NCI-H524 (cell line): ENCODE results near the gene UBE2H.
"Not testable (repeated sequence)": the region's sequence is repeated elsewhere in the genome, so short reads cannot be mapped to it uniquely, and the experiment has no call there.

Source experiments
- DNase-seq, 2 experiments: peaks; one replicate each; lab custom pipeline; 2025; lab: John Stamatoyannopoulos, UW

The UBE2H gene

DNA sequence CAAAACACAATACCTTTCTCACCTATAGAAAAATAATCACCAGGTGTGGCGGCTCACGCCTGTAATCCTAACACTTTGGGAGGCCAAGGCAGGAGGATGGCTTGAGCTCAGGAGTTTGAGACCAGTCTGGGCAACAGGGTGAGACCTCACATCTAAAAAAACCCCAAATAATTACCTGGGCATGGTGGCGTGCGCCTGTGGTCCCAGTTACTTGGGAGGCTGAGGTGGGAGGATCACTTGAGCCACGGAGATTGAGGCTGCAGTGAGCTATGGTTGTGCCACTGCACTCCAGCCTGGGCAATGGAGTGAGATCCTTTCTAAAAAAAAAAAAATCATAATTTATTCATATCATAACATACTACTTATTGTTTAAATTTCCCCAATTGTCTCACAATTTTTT lies 129.6 kb downstream of the UBE2H start:
- not testable (repeated sequence) for DNase-seq

- DNase-seq = peak; percentile 15 to 75
Observed at GRCh38 chr7:129821476-129821875, 131.3 kb downstream of the UBE2H start.

DNA sequence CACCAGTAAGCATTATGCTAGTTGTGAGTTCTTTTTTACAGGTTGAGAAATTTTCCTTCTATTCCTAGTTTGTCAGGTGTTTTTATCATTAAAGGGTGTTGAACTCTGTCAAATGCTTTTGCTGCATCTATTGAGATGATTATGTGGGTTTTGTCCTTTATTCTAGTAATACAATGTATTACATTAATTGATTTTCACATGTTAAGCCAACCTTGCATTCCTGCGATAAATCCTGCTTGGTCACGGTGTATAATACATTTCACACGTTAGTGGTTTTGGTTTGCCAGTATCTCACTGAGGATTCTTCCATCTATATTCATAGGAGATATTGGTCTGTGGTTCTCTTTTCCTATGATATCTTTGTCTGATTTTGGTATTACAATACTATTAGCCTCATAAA lies 136.0 kb downstream of the UBE2H start:
- no peak for DNase-seq

DNA sequence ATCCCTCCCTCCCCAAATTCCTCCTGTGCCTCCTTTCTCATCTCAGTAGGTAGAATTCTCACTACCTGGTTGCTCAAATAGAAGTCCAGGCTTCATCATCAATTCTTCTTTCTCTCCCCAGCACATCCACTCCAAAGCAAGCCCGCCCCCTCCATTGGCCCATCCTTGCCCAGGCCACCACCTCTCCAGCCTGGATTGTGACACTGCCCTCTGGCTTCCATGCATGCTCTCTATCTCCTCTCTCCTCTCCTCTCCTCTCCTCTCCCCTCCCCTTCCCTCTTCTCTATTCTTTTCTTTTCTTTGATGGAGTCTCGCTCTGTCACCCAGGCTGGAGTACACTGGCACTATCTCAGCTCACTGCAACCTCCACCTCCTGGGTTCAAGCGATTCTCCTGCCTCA lies 144.9 kb downstream of the UBE2H start:
- no peak for DNase-seq

DNA sequence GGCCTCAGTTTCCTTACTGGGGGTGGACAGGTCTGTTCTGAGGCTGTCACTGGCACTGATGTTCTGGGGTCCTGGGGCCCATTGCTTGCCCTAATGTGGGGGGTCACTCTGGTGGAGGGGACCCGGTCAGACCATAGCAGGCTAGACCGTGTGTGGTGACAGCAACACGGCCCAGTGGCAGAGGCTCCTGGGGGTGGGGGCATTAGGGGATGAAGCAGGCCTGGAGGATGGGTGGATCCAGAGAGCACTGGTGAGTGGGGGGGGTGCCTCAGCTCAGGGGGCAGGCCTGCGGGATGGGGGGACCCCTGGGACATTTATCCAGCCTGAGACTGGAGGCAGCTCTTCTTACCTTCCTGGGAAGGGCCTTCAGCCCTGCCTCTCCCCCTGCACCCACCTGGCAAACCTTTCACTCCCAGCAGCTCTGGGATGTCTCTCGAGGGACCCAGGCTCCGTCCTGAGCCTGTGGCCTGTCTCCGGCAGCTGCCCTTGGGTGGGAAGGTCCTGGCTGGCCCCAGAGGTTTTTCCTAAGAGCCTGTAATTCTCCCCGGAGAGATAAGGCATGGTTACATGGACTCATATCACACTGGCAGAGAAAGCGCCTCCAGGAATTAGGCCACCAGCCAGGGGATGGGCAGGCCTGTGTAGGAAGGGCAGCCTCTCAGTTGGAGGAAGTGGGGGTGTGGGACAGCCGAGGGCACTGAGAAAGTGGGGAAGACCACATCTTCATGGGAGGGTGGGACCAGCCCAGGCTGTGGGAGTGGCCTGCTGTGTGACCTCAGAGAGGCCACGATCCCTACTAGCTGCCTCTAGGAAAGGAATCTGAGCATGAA lies 147.7 kb downstream of the UBE2H start:
- no peak for DNase-seq

DNA sequence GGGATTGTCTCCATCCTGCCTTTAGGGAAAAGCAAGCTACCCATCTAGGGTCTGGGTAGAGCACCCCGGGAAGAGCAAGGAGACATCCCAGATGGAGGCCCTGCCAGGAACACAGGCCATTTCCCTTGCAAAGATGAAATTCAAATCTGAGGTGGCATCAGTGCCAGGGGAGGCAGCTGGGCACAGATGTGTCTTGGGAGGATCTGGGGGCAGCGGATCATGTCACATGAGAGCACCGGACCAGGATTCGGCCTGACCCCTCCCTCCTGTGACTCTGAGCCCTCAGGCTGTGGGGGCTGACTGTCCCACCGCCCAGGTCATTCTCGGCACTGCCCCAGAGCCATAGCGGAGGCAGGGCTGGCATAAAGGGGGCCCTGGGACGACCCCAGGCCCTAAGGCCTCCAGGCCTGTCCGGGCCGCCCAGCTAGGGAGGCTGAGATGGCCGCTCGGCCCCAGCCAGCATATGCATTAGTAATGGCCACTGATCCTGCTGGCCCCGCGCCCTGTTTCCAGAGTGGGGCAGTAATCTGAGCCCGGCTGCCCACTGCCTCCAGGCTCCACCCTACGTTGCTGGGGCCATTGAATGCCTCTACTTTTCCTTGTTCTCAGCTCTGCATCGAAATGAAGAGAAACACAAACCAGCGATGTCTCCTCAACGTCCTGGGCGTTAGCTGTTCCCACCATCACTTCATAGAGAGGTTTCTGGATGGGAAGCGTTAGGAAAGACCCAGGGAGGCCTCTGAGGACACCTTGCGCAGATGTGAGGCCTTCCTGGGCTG lies 148.5 kb downstream of the UBE2H start:
- DNase-seq = no peak

DNA sequence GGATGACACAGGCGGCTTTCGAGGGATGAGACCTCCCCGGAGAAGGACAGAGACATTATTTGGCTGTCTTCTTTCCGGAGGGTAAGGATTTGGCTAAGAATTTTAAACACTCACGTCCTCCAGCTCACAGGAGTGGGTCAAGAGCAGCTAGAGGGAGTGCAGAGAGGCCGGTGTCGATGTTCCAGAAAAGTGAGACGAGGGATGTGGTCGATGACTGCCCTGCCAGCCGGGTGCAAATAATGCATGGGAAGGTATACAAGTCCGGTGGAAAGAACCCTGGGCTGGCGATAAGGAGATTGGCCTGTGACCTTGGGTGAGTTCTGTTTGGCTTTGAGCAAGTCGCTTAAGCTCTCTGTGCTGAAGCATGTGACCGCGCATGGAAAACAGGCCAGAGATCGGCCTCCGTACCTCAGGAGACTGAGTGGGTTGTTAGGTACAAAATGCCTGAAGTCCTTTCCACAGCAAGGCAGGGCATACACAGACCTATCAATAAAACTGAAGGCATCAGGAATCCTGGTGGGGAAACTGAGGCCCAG lies 149.1 kb downstream of the UBE2H start:
- no peak for DNase-seq

- DNase-seq = no peak
Observed at GRCh38 chr7:129801882-129802281, 150.9 kb downstream of the UBE2H start.

DNA sequence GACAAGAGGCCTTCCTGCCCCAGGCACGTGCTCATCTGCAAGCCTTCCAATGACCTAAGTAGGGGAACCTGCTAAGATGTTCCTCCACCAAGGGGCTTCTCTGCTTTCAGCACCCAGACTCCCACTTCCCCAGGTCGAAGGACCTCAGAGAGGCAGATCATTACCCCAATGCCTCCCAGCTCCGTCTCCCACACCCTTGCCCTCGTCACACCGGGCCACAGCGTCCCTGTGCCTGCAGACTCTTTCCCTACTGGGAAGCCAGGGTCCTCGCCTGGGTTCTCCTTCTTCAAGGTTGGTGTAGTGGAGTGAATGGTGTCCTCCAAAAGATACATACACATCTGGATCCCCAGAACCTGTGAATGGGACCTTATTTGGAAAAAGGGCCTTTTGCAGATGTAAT lies 151.9 kb downstream of the UBE2H start:
- no peak for DNase-seq

GRCh38 chr7:129799350-129799955 lies 153.3 kb downstream of the UBE2H start:
- DNase-seq = no peak

GRCh38 chr7:129798616-129799349 lies 154.0 kb downstream of the UBE2H start:
- DNase-seq = no peak

DNA sequence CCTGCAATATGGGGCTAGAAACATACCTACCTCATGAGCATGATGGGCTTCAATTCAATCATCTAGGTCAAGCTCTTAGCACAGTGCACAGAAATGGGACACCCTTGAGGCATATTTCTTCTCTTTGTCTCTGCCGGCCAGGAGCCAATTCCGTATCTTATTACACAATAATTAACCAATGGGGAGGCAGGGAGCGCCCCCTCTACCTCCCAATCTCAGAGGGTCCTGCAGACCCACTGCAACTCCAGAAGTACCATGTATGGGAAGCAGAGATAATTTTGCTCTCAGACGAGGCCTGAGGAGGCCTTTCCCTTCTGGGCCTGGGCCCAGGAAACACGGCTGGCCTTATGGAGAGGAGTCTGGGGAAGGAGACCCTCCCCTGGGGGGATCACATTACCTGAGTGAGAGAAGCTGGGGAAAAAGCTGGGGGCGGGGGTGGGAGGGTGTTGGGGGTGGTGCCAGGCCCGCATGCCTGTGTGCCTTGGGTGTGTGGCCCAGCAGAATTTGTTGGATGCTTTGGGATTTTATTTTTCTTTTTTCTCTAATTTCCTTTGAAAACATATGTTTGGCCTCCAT lies 155.5 kb downstream of the UBE2H start:
- DNase-seq = peak in 1 of 2 experiments; percentile 53

DNA sequence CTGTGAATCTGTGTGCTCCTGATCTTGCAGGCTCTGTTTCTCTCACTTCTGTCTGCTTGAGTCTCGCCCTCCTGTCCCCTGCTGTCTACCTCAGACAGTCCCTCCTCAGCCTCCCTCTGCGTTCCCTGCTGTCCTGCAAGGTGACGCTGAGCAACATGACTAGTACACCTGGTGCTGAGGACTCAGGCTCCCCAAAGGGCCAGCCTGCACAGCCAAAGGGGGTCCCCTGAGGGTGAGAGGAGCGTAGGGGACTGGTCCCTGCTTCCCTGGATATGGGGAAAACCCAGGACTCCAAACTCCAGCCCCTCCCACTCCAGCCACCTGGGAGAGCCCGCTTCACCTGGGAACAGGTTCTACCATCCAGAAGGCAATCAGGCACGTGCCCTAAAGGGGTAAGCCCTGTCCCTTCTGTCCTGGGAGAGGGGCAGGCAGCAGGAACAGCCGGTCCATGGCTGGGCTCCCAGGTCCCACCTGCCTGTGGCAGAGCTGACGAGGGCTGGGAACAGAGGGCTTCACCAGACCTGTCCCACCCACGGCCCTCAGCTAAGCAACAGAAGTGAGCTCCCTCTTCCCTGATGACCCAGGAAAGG lies 156.5 kb downstream of the UBE2H start:
- no peak for DNase-seq

DNA sequence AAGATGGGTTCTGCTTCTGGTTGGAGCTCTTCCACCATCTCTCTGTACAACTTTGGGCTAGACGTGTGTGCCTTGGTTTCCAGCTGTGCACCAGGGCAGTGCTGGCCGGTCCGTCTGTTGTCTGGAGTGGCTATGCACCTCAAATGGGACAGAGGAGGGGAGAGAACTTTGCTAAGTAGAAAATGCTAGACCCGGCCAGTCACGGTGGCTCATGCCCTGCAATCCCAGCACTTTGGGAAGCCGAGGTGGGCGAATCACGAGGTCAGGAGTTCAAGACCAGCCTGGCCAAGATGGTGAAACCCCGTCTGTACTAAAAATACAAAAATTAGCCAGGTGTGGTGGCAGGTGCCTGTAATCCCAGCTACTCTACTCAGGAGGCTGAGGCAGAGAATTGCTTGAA lies 158.3 kb downstream of the UBE2H start:
- DNase-seq = not testable (repeated sequence)

DNA sequence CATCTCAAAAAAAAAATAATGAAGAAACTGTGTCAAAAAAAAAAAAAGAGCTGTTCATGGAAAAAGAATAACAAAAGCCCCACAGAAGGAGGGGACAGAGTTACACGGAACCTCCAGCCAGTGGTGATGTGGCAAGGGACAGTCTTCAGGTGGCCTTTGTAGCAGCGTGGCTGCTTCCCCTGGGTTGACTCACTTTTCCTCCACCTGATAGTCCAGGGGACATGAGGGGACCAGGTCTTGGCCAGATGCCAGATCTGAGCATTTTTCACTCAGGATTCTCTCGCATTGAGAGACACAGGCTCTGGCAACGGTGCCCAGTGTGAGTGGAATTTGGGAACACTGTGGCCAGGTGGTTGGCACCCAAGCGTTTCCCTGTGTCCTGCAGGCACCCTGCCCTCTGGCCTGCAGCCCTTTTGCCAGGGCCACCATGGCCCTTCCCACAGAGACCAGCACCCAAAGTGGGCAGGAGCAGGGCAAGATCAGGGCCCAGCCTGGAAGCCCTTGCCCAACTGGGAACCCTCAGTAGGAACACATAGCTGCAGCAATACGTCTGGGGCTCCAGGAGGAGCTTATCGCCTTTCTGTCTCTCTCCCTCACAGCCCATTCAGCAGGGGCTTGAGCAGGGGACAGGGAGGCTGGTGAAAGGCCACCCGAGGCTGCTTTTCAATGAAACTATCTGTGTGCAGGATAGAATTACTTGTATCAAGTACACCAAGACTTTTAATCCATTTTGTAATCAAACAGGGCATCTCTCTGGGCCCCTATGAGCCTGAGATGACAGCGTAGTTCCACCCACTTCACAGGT lies 159.1 kb downstream of the UBE2H start:
- DNase-seq = no peak

GRCh38 chr7:129792721-129793120 lies 160.0 kb downstream of the UBE2H start:
- no peak for DNase-seq

DNA sequence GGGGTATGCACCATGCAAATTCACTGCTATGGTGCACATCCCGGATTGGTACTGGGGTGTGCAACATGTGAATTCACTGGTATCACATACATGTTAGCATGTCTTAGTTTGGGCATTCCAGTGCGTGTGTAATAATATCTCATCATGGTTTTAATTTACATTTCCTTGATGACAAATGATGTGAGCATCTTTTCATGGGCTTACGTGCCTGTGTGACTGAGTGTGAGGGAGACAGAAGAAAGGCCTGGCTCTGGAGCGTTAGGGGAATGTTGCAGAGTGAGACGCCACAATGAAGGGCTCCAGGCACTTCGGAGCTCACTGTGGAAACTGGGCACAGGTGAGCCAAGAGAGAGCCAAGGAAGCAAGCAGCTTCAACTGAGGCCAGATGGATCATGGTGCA lies 162.6 kb downstream of the UBE2H start:
- no peak for DNase-seq

DNA sequence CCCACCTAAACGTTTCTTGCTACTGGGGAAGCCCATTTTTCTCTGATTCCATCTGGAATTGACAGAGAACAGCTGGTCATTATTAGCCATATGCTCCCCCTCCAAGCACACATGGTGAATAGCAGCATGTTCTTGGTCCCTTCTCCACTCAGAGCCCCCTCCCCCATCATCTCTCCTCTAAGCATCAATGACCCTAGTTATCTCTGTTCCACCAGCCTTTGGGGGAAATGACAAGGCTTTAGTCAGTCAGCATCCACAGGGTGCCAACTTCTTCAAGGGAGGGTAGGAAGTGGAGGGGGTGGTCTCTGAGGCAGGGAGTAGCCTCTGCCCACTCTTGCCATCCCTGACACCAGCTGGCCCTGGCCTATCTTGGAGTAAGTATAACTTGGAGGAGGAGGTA lies 163.1 kb downstream of the UBE2H start:
- peak; percentile 81 to 88 for DNase-seq

- DNase-seq = peak; percentile 21 to 42
Observed at GRCh38 chr7:129789000-129789399, 163.8 kb downstream of the UBE2H start.
